OCI-LY7 (cell line): ENCODE measurements around the gene TLX2. TPM values are rescaled to one million over a fixed set of nuclear protein-coding genes. Genes with fewer than 3 reads are reported as not detected.
"Not testable (repeated sequence)": the region's sequence is repeated elsewhere in the genome, so short reads cannot be mapped to it uniquely, and the experiment has no call there.

ENCODE experiments used
- Bru-seq: library from RNA; stranded (reverse); fragments of 400-500 nt; gene quantifications from one replicate; lab custom pipeline; 2021; lab: Mats Ljungman, UMichigan
- BruChase-seq, 2 experiments: library from RNA; stranded (reverse); fragments of 400-500 nt; gene quantifications; one replicate each; lab custom pipeline; 2021; lab: Mats Ljungman, UMichigan
- BruUV-seq: library from RNA; stranded (reverse); fragments of 400-500 nt; replicated peaks from 2 replicates; lab custom pipeline; 2021; lab: Mats Ljungman, UMichigan
- CTCF ChIA-PET: fragments of 300-600 bp; sonication (Branson Sonifier 250); formaldehyde crosslinking; loops from one replicate; lab custom pipeline; 2022; ENCODE audit warnings: antibody characterized with exemption; ENCODE audit not compliant: unreplicated experiment; lab: Charles Lee
- POLR2A ChIA-PET: fragments of 300-600 bp; sonication (Branson Sonifier 250); formaldehyde crosslinking; loops from one replicate; lab custom pipeline; 2022; ENCODE audit warnings: antibody characterized with exemption; lab: Charles Lee
- DNase-seq: peaks from one replicate; pipeline ENCODE4 v3.0.0-alpha.2; 2015; ENCODE audit warnings: low spot score
- H2AFZ ChIP-seq: fragments of 200-600 bp; sonication (generic), shearing (Covaris generic); 2 replicates; pipeline ENCODE4 v1.6.1; 2014; ENCODE audit warnings: mild to moderate bottlenecking, antibody characterized with exemption, low read length, moderate library complexity
- H3K27ac ChIP-seq: fragments of 200-600 bp; sonication (generic); 2 replicates; pipeline ENCODE4 v1.5.1; 2014; ENCODE audit warnings: mixed run types, low read depth, mild to moderate bottlenecking, moderate library complexity, low read length, inconsistent platforms; ENCODE audit not compliant: poor library complexity, severe bottlenecking
- H3K36me3 ChIP-seq: fragments of 200-600 bp; sonication (generic); 2 replicates; pipeline ENCODE4 v1.6.1; 2014; ENCODE audit warnings: mild to moderate bottlenecking, antibody characterized with exemption, low read length, moderate library complexity, mixed read lengths; ENCODE audit not compliant: insufficient read depth
- H3K4me1 ChIP-seq: fragments of 200-600 bp; sonication (generic); 2 replicates; pipeline ENCODE4 v1.5.1; 2014; ENCODE audit warnings: mild to moderate bottlenecking, low read length; ENCODE audit not compliant: insufficient read depth, poor library complexity, severe bottlenecking
- H3K4me2 ChIP-seq: fragments of 200-600 bp; sonication (generic); 2 replicates; pipeline ENCODE4 v1.6.1; 2014; ENCODE audit warnings: mild to moderate bottlenecking, low read length
- H3K4me3 ChIP-seq: fragments of 200-600 bp; sonication (generic); 2 replicates; pipeline ENCODE4 v1.5.1; 2014; ENCODE audit warnings: mild to moderate bottlenecking, low read depth, low read length; ENCODE audit not compliant: poor library complexity, severe bottlenecking
- H3K79me2 ChIP-seq: fragments of 200-600 bp; sonication (generic); 2 replicates; pipeline ENCODE4 v1.6.1; 2016; ENCODE audit warnings: low read depth, mild to moderate bottlenecking, low read length, moderate library complexity, mixed read lengths; ENCODE audit not compliant: insufficient read depth
- H3K9me2 ChIP-seq: fragments of 200-600 bp; sonication (generic); 2 replicates; pipeline ENCODE4 v1.6.1; 2016; ENCODE audit warnings: mild to moderate bottlenecking, low read length, mixed read lengths; ENCODE audit not compliant: insufficient read depth
- H3K9me3 ChIP-seq: fragments of 200-600 bp; sonication (generic); 2 replicates; pipeline ENCODE4 v1.6.1; 2014; ENCODE audit warnings: mild to moderate bottlenecking, mixed run types, low read length, mixed read lengths
- H4K20me1 ChIP-seq: fragments of 200-600 bp; sonication (generic); 2 replicates; pipeline ENCODE4 v1.6.1; 2014; ENCODE audit warnings: mild to moderate bottlenecking, antibody characterized with exemption, low read length, moderate library complexity, mixed read lengths; ENCODE audit not compliant: insufficient read depth
- CTCF ChIP-seq: fragments of 200-600 bp; sonication (generic); conservative IDR thresholded peaks from 2 replicates; pipeline ENCODE4 v1.5.1; 2014; ENCODE audit warnings: mild to moderate bottlenecking, antibody characterized with exemption, low read length, moderate library complexity, mixed read lengths
- EZH2phosphoT487 ChIP-seq: fragments of 200-600 bp; sonication (generic); IDR thresholded peaks from 2 replicates; pipeline ENCODE4 v1.6.1; 2018; ENCODE audit warnings: low read depth, borderline replicate concordance, mild to moderate bottlenecking, mixed run types, antibody characterized with exemption, low read length, moderate library complexity, mixed read lengths
- intact Hi-C: fragments of 100-400 bp; cut with micrococcal nuclease; formaldehyde crosslinking; loops from one replicate; pipeline ENCODE4 v1.10.0; 2022; ENCODE audit not compliant: unreplicated experiment
- long read RNA-seq: library from polyadenylated mRNA; stranded (forward); transcript quantifications from one replicate; pipeline ENCODE4 v2.0.0, GENCODE V29; 2022
- total RNA-seq, 2 experiments: library from RNA; depleted of rRNA in 1 of 2; stranded (reverse); fragments of >200 nt in 1 of 2; shearing (Covaris generic) in 1 of 2; gene quantifications; 2 replicates each; pipeline ENCODE4 v1.2.3, GENCODE V29; 2014 to 2022

The TLX2 gene
- total RNA-seq (2014; rRNA removed; shearing (Covaris generic)), result not detected in 2 replicates
- not detected in 2 replicates for total RNA-seq (2022)
- Bru-seq, nascent RNA, result not detected
- percentile 15 among the genes with signal in this experiment for BruChase-seq, experiment 1, labeled RNA remaining after a 6-hour chase
- percentile 15 among the genes with signal in this experiment for BruChase-seq, experiment 2, labeled RNA remaining after a 2-hour chase
- long read RNA-seq, result 0 reads

GRCh38 chr2:74514368-74515270 lies at the start of gene TLX2:
Gene TLX2, plus strand, starts transcription at chr2:74514450. Its CDS starts 357 bp downstream, at chr2:74514807.
- ChIA-PET POLR2A (interaction anchor here (0.6 kb wide), 1 partner anchor 206 kb away, joined by 4 read pairs; no protein-coding TSS in a partner anchor), CTCF (no interaction called here)
- Histone ChIP-seq H4K20me1 (no peaks in the 10 kb centered on the region), H3K4me3 (no peak within 1 kb of the TSS), H3K79me2 (no peaks in the 10 kb centered on the region), H2AFZ (no peak within 1 kb of the TSS), H3K4me2 (peak within 1 kb of the TSS; percentile 14; the same call in 1 of the 2 replicates), H3K9me2 (no peaks in the 10 kb centered on the region), H3K9me3 (no peaks in the 10 kb centered on the region), H3K36me3 (no peaks in the 10 kb centered on the region), H3K27ac (no peak within 1 kb of the TSS), H3K4me1 (no peaks in the 10 kb centered on the region)
- BruUV-seq, result no TSS peak
- DNase-seq, result no peak
- intact Hi-C loops, result no loop called here
- TF ChIP-seq EZH2phosphoT487, result no peak

- H4K20me1 ChIP-seq, BruUV-seq, H3K27ac ChIP-seq, H3K9me2 ChIP-seq, DNase-seq, H2AFZ ChIP-seq, intact Hi-C loops, H3K9me3 ChIP-seq, H3K4me3 ChIP-seq, CTCF ChIA-PET, H3K4me2 ChIP-seq: not testable (repeated sequence)
- POLR2A ChIA-PET, result interaction anchor here (0.6 to 3.2 kb wide), 5 partner anchors 12 to 347 kb away, joined by 4 to 25 read pairs (median 6); partner anchors contain the start of genes CCDC142, TTC31 and WBP1
- Histone ChIP-seq H3K79me2 (peaks cover 12% of the 10 kb centered on the region; the same call in 1 of the 2 replicates), H3K4me1 (peaks cover 23% of the 10 kb centered on the region), H3K36me3 (peaks cover 16% of the 10 kb centered on the region)
Observed at GRCh38 chr2:74470742-74471141, 43.5 kb upstream of the TLX2 start.

GRCh38 chr2:74471332-74472065 lies 42.8 kb upstream of the TLX2 start:
- ChIA-PET POLR2A (interaction anchor here (0.8 to 3.2 kb wide), 5 partner anchors 11 to 59 kb away, joined by 4 to 25 read pairs (median 6); partner anchors contain the start of genes CCDC142, TTC31 and WBP1), CTCF (no interaction called here)
- Histone ChIP-seq H3K79me2 (peaks cover 7% of the 10 kb centered on the region; the same call in 1 of the 2 replicates), H3K36me3 (peaks cover 20% of the 10 kb centered on the region), H3K4me1 (peaks cover 17% of the 10 kb centered on the region), H3K9me3 (no peaks in the 10 kb centered on the region), H4K20me1 (no peaks in the 10 kb centered on the region), H3K4me2 (peak overlapping the region; percentile 89), H3K4me3 (peak overlapping the region; percentile 85), H2AFZ (peak overlapping the region; percentile 75; the same call in 1 of the 2 replicates), H3K27ac (peak overlapping the region; percentile 81), H3K9me2 (no peaks in the 10 kb centered on the region)
- peak; percentile 27 for DNase-seq
- no TSS peak for BruUV-seq
- no peak for TF ChIP-seq EZH2phosphoT487
- TF ChIP-seq CTCF, result no peak
- intact Hi-C loops, result no loop called here
